NCI-H146 (cell line): ENCODE measurements around the gene SNRPA1.
"Not testable (repeated sequence)": the region's sequence is repeated elsewhere in the genome, so short reads cannot be mapped to it uniquely, and the experiment has no call there.

Experiments used
- DNase-seq: peaks from one replicate; lab custom pipeline; 2025; lab: John Stamatoyannopoulos, UW

Gene SNRPA1

GRCh38 chr15:101295607-101296161, 636 bp upstream of the SNRPA1 start:
- peak; percentile 46 for DNase-seq

- no peak for DNase-seq
These were observed 1.9 kb downstream of the SNRPA1 start for GRCh38 chr15:101293122-101293521.

- peak; percentile 44 for DNase-seq
These were observed 6.0 kb downstream of the SNRPA1 start for GRCh38 chr15:101288905-101289513.

GRCh38 chr15:101287342-101287741, 7.7 kb downstream of the SNRPA1 start:
- DNase-seq = not testable (repeated sequence)

- no peak for DNase-seq
These were observed 8.5 kb downstream of the SNRPA1 start for GRCh38 chr15:101286471-101287114.

GRCh38 chr15:101283931-101284330, 11.1 kb downstream of the SNRPA1 start:
- DNase-seq = no peak

- DNase-seq = no peak
These were observed 15.0 kb downstream of the SNRPA1 start for GRCh38 chr15:101280007-101280406.

GRCh38 chr15:101277943-101278564, 17.0 kb downstream of the SNRPA1 start:
- DNase-seq = no peak

- peak; percentile 91 for DNase-seq
These were observed 17.8 kb downstream of the SNRPA1 start, which contains the start of gene SELENOS for GRCh38 chr15:101277038-101277822. Gene SELENOS, minus strand, starts transcription at chr15:101277485. Its CDS starts 68 bp downstream, at chr15:101277417.

GRCh38 chr15:101276501-101277037, 18.5 kb downstream of the SNRPA1 start:
- peak; percentile 29 for DNase-seq

GRCh38 chr15:101275018-101275417, 20.0 kb downstream of the SNRPA1 start:
- no peak for DNase-seq

GRCh38 chr15:101273534-101273933, 21.5 kb downstream of the SNRPA1 start:
- no peak for DNase-seq

GRCh38 chr15:101272584-101272983, 22.5 kb downstream of the SNRPA1 start:
- no peak for DNase-seq

- no peak for DNase-seq
These were observed 25.4 kb downstream of the SNRPA1 start for GRCh38 chr15:101269479-101270223.

GRCh38 chr15:101267320-101268104, 27.5 kb downstream of the SNRPA1 start:
- no peak for DNase-seq

- DNase-seq = no peak
These were observed 28.3 kb downstream of the SNRPA1 start for GRCh38 chr15:101266787-101267186.

- no peak for DNase-seq
These were observed 29.0 kb downstream of the SNRPA1 start for GRCh38 chr15:101266034-101266433.

GRCh38 chr15:101264911-101265641, 30.0 kb downstream of the SNRPA1 start:
- DNase-seq = no peak

GRCh38 chr15:101264011-101264410, 31.0 kb downstream of the SNRPA1 start:
- no peak for DNase-seq

GRCh38 chr15:101262551-101262950, 32.5 kb downstream of the SNRPA1 start:
- DNase-seq = no peak
